Fibroblast of skin of abdomen (primary cell): ENCODE data around the gene PFKP.

Experiments
- DNase-seq: peaks from one replicate; pipeline ENCODE4 v3.0.0-alpha.2; 2013

PFKP gene

GRCh38 chr10:3071405-3072198 is 4.3 kb downstream of the PFKP start:
- peak; percentile 75 for DNase-seq

- DNase-seq, result no peak
Measured at GRCh38 chr10:3072641-3073360, 5.5 kb downstream of the PFKP start.

- no peak for DNase-seq
Measured at GRCh38 chr10:3074145-3074665, 6.9 kb downstream of the PFKP start.

- DNase-seq, result no peak
Measured at GRCh38 chr10:3074985-3075600, 7.7 kb downstream of the PFKP start.

GRCh38 chr10:3076138-3076537 is 8.8 kb downstream of the PFKP start:
- DNase-seq, result no peak

GRCh38 chr10:3077509-3077908 is 10.2 kb downstream of the PFKP start:
- DNase-seq, result no peak

- no peak for DNase-seq
Measured at GRCh38 chr10:3077940-3078630, 10.7 kb downstream of the PFKP start.

- DNase-seq, result no peak
Measured at GRCh38 chr10:3081383-3081981, 14.1 kb downstream of the PFKP start.

GRCh38 chr10:3082290-3082689 is 14.9 kb downstream of the PFKP start:
- DNase-seq, result no peak

GRCh38 chr10:3085785-3086567 is 18.6 kb downstream of the PFKP start:
- DNase-seq, result no peak

GRCh38 chr10:3090388-3090787 is 23.0 kb downstream of the PFKP start:
- no peak for DNase-seq

- peak; percentile 79 for DNase-seq
Measured at GRCh38 chr10:3090914-3091787, 23.8 kb downstream of the PFKP start.

- no peak for DNase-seq
Measured at GRCh38 chr10:3091921-3092320, 24.6 kb downstream of the PFKP start.

GRCh38 chr10:3093996-3094395 is 26.6 kb downstream of the PFKP start:
- DNase-seq, result no peak

GRCh38 chr10:3094609-3095036 is 27.3 kb downstream of the PFKP start:
- peak; percentile 52 for DNase-seq

GRCh38 chr10:3095373-3096139 is 28.2 kb downstream of the PFKP start:
- DNase-seq, result peak; percentile 100

GRCh38 chr10:3096149-3096548 is 28.8 kb downstream of the PFKP start:
- no peak for DNase-seq

GRCh38 chr10:3097160-3097559 is 29.8 kb downstream of the PFKP start:
- DNase-seq, result no peak

- DNase-seq, result no peak
Measured at GRCh38 chr10:3098689-3099088, 31.3 kb downstream of the PFKP start.
